Small intestine (tissue), 7 donors: Measurements from ENCODE around the gene NAV2. TPM values are rescaled to one million over a fixed set of nuclear protein-coding genes. Genes with fewer than 3 reads are reported as not detected.

ENCODE experiments used
- DNase-seq, 2 donors: peaks; one replicate each; pipeline versions ENCODE4 v3.0.0 to v3.0.0-alpha.2; 2013
- FAIRE-seq: peaks from 2 replicates; lab custom pipeline; 2012; peaks lifted over from hg19 to GRCh38; lab: Jason Lieb, UNC
- H3K27ac ChIP-seq, 3 donors: one replicate each; pipeline ENCODE4 v1.5.1; 2013; ENCODE audit warnings: low read length in 2 of 3, mild to moderate bottlenecking in 2 of 3, control low read depth in 1 of 3, inconsistent platforms in 1 of 3, low read depth in 1 of 3, moderate library complexity in 1 of 3
- H3K27me3 ChIP-seq, 3 donors: one replicate each; pipeline ENCODE4 v1.6.1; 2013; ENCODE audit warnings: low read length in 3 of 3, inconsistent platforms in 1 of 3; ENCODE audit not compliant: control insufficient read depth in 3 of 3, insufficient read depth in 3 of 3
- H3K36me3 ChIP-seq, 3 donors: one replicate each; pipeline ENCODE4 v1.6.1; 2013; ENCODE audit warnings: low read length in 3 of 3, inconsistent platforms in 1 of 3, low read depth in 1 of 3, mild to moderate bottlenecking in 1 of 3, moderate library complexity in 1 of 3; ENCODE audit not compliant: control insufficient read depth in 3 of 3, insufficient read depth in 2 of 3
- H3K4me1 ChIP-seq, 3 donors: one replicate each; pipeline ENCODE4 v1.6.1; 2013; ENCODE audit warnings: low read length in 2 of 3, inconsistent platforms in 1 of 3, low read depth in 1 of 3, mild to moderate bottlenecking in 1 of 3, moderate library complexity in 1 of 3; ENCODE audit not compliant: control insufficient read depth in 3 of 3, insufficient read depth in 2 of 3
- H3K4me3 ChIP-seq, 3 donors: one replicate each; pipeline ENCODE4 v1.5.1; 2013; ENCODE audit warnings: low read length in 3 of 3, control low read depth in 1 of 3, inconsistent platforms in 1 of 3, low read depth in 1 of 3, mild to moderate bottlenecking in 1 of 3, moderate library complexity in 1 of 3
- H3K9me3 ChIP-seq, 2 donors: one replicate each; pipeline ENCODE4 v1.6.1; 2013; ENCODE audit warnings: low read depth in 1 of 2, low read length in 1 of 2; ENCODE audit not compliant: control insufficient read depth in 2 of 2, insufficient read depth in 1 of 2
- WGBS, 3 donors: extraction: QIAGEN DNeasy Blood & Tissue Kit; methylation state at CpG; one replicate each; pipeline ENCODE4 v1.1.7; 2013; 5-methylcytosine and 5-hydroxymethylcytosine counted together
- polyA plus RNA-seq, 4 donors: library from polyadenylated mRNA; stranded (reverse) in 3 of 4; unstranded in 1 of 4; fragments of 200-250 nt in 3 of 4; fragments of 120-200 nt in 1 of 4; gene quantifications; one replicate each; pipeline versions ENCODE4 v1.2.1 to v1.2.3, GENCODE V29; 2013
- donor health status: healthy with polysubstance abuse.
- donor health status: control.
- donor health status: control.
- donor health status: Bipolar disorder and iron deficiency.
- donor health status: healthy.

Gene NAV2
- polyA plus RNA-seq, 4 donors: 1.6 to 6.5 (median 3.6) TPM

GRCh38 chr11:20114588-20114987 lies 402.0 kb downstream of the NAV2 start:
- peaks cover 0 to 14% (median 1%) of the 10 kb centered on the region in 3 donors for H3K4me1 ChIP-seq
- H3K27ac ChIP-seq: no peak overlapping the region
- DNase-seq (no peak), FAIRE-seq (no peak)
- H3K4me3 ChIP-seq: no peak overlapping the region
- no peaks in the 10 kb centered on the region for H3K9me3 ChIP-seq
- no peaks in the 10 kb centered on the region for H3K27me3 ChIP-seq
- H3K36me3 ChIP-seq: peaks cover 0 to 19% (median 0%) of the 10 kb centered on the region in 3 donors
- 95 to 96% (median 96%) methylated on average over 10 of the region's 10 CpGs for WGBS, 3 donors

- FAIRE-seq (no peak), DNase-seq (no peak)
- peaks cover 0 to 10% (median 1%) of the 10 kb centered on the region in 3 donors for H3K4me1 ChIP-seq
- H3K9me3 ChIP-seq: no peaks in the 10 kb centered on the region
- H3K27ac ChIP-seq: no peak overlapping the region
- H3K4me3 ChIP-seq: no peak overlapping the region
- peaks cover 0 to 12% (median 2%) of the 10 kb centered on the region in 3 donors for H3K36me3 ChIP-seq
- 20 to 64% (median 57%) methylated on average over 1 of the region's 1 CpG for WGBS, 3 donors
- no peaks in the 10 kb centered on the region for H3K27me3 ChIP-seq
Measured at GRCh38 chr11:20116825-20117224, 404.2 kb downstream of the NAV2 start.

GRCh38 chr11:20117291-20117690 lies 404.7 kb downstream of the NAV2 start:
- peaks cover 0 to 6% (median 0%) of the 10 kb centered on the region in 3 donors for H3K4me1 ChIP-seq
- H3K27ac ChIP-seq: no peak overlapping the region
- no peak for FAIRE-seq
- DNase-seq: no peak
- H3K4me3 ChIP-seq: no peak overlapping the region
- H3K9me3 ChIP-seq: no peaks in the 10 kb centered on the region
- 83 to 89% (median 87%) methylated on average over 5 of the region's 5 CpGs for WGBS, 3 donors
- H3K36me3 ChIP-seq: peaks cover 0 to 12% (median 2%) of the 10 kb centered on the region in 3 donors
- no peaks in the 10 kb centered on the region for H3K27me3 ChIP-seq

GRCh38 chr11:20118209-20118608 lies 405.6 kb downstream of the NAV2 start:
- DNase-seq (no peak), FAIRE-seq (no peak)
- WGBS, 3 donors: 93 to 95% (median 95%) methylated on average over 15 of the region's 15 CpGs

GRCh38 chr11:20119315-20119714 lies 406.7 kb downstream of the NAV2 start:
- WGBS, 3 donors: 91 to 94% (median 93%) methylated on average over 12 of the region's 12 CpGs
- H3K4me3 ChIP-seq: no peak overlapping the region
- no peak for FAIRE-seq

More at GRCh38 chr11:20118209-20118608, 405.6 kb downstream of the NAV2 start:
- Histone ChIP-seq H3K27ac (no peak overlapping the region), H3K9me3 (no peaks in the 10 kb centered on the region), H3K27me3 (no peaks in the 10 kb centered on the region), H3K4me3 (no peak overlapping the region), H3K36me3 (peaks cover 0 to 12% (median 2%) of the 10 kb centered on the region in 3 donors), H3K4me1 (no peaks in the 10 kb centered on the region)

GRCh38 chr11:20120134-20120925 lies 407.7 kb downstream of the NAV2 start:
- no peak overlapping the region for H3K4me3 ChIP-seq
- no peaks in the 10 kb centered on the region for H3K27me3 ChIP-seq
- no peak overlapping the region for H3K27ac ChIP-seq
- H3K4me1 ChIP-seq: no peaks in the 10 kb centered on the region
- WGBS, 3 donors: 85 to 93% (median 92%) methylated on average over 7 of the region's 7 CpGs
- no peaks in the 10 kb centered on the region for H3K9me3 ChIP-seq
- no peak for DNase-seq
- peaks cover 0 to 8% (median 2%) of the 10 kb centered on the region in 3 donors for H3K36me3 ChIP-seq
- no peak for FAIRE-seq

More at GRCh38 chr11:20119315-20119714, 406.7 kb downstream of the NAV2 start:
- Histone ChIP-seq H3K27me3 (no peaks in the 10 kb centered on the region), H3K36me3 (peaks cover 0 to 12% (median 2%) of the 10 kb centered on the region in 3 donors), H3K4me1 (no peaks in the 10 kb centered on the region), H3K27ac (no peak overlapping the region), H3K9me3 (no peaks in the 10 kb centered on the region)
- DNase-seq: no peak

- Histone ChIP-seq H3K4me3 (no peak overlapping the region), H3K36me3 (peaks cover 0 to 8% (median 2%) of the 10 kb centered on the region in 3 donors), H3K9me3 (no peaks in the 10 kb centered on the region), H3K27ac (no peak overlapping the region), H3K4me1 (no peaks in the 10 kb centered on the region), H3K27me3 (no peaks in the 10 kb centered on the region)
- DNase-seq (no peak), FAIRE-seq (no peak)
- WGBS, 3 donors: 72 to 81% (median 79%) methylated on average over 3 of the region's 3 CpGs
Measured at GRCh38 chr11:20122131-20122530, 409.5 kb downstream of the NAV2 start.

DNA sequence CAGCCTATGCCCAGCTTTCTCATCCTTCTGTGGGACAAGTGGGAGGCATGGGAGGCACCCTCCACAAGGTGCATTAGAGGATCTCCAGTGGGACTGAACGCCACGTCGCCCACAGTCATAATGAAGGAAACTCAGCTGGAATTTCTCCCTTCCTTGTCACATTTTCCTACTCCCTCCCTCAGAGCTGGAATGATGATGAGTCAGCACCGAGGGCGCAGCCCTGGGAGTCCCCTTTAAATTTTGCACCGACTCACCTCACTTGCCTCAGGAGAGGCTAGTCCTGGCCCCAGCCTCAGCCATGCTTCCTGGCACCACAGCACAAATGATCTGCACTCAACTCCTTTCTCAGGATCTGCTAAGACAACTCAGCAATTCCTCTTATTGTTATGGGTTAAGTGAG lies 413.3 kb downstream of the NAV2 start:
- no peak overlapping the region for H3K27ac ChIP-seq
- H3K36me3 ChIP-seq: no peaks in the 10 kb centered on the region
- H3K27me3 ChIP-seq: no peaks in the 10 kb centered on the region
- no peak overlapping the region for H3K4me3 ChIP-seq
- 67 to 85% (median 79%) methylated on average over 6 of the region's 6 CpGs for WGBS, 3 donors
- DNase-seq (no peak), FAIRE-seq (no peak)
- no peaks in the 10 kb centered on the region for H3K9me3 ChIP-seq
- peaks cover 0 to 21% (median 0%) of the 10 kb centered on the region in 3 donors for H3K4me1 ChIP-seq
